ENCODE measurements around the gene PCAT7. TPM values are rescaled to one million over a fixed set of nuclear protein-coding genes. Genes with fewer than 3 reads are reported as not detected.

PCAT7 gene
- total and polyA plus RNA-seq, 3 donors from 2014 or later, result 4.3 to 9.2 (median 5.4) TPM

DNA sequence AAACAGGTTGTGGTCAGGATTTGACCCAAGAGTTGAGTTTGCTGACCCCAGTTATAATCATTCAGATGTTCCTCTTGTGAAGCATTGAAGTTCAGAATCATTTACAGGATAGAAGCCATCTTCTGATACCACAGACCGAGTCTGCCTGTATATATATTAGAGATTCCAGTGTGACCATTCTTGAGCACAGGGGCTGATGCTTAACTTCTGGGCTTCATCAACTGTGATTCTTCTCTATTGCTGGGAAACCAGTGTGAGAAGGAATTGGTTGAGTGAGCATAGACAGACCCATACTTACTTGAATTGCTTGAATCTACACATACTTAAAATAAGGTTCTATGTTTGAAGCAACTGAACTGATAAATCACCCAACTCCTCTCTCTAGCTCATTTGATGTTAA lies 27.9 kb upstream of the PCAT7 start:
- DNase-seq, result no peak

DNA sequence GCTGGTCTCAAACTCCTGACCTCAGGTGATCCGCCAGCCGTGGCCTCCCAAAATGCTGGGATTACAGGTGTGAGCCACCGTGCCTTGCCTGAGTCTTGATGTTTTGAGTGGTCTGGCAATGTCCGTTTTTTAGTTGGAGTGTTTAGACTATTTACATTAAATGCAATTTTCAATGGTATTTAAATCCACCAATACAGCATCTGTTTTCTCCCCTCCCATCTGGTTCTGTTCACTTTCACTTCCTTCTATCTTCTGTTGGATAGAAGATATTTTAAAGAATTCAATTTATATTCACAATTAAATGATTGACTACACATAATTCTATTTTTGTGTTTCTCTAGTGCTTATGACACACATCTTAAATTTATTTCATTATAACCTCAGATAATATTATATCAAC lies 26.0 kb upstream of the PCAT7 start:
- WGBS, 2 donors, result 91 to 94% methylated on average over 4 of the region's 4 CpGs
- Histone ChIP-seq H3K36me3 (ENCODE audit: low read depth, missing control alignments) (no peaks in the 10 kb centered on the region), H3K9me3 (no peaks in the 10 kb centered on the region), H3K4me3 (no peak overlapping the region), H3K4me1 (no peaks in the 10 kb centered on the region), H3K27ac (no peak overlapping the region), H3K27me3 (no peaks in the 10 kb centered on the region)
- TF ChIP-seq, protein P1, sequence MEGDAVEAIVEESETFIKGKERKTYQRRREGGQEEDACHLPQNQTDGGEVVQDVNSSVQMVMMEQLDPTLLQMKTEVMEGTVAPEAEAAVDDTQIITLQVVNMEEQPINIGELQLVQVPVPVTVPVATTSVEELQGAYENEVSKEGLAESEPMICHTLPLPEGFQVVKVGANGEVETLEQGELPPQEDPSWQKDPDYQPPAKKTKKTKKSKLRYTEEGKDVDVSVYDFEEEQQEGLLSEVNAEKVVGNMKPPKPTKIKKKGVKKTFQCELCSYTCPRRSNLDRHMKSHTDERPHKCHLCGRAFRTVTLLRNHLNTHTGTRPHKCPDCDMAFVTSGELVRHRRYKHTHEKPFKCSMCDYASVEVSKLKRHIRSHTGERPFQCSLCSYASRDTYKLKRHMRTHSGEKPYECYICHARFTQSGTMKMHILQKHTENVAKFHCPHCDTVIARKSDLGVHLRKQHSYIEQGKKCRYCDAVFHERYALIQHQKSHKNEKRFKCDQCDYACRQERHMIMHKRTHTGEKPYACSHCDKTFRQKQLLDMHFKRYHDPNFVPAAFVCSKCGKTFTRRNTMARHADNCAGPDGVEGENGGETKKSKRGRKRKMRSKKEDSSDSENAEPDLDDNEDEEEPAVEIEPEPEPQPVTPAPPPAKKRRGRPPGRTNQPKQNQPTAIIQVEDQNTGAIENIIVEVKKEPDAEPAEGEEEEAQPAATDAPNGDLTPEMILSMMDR (IDR thresholded peaks at IDR 0.05), result no peak
- no peak for TF ChIP-seq POLR2A (IDR thresholded peaks at IDR 0.05)
- intact Hi-C loops (cut with DNase I; ENCODE audit: low total_unique reads), result no loop called here
- DNase-seq, result no peak

More for the DNA sequence above, 27.9 kb upstream of the PCAT7 start:
- no peaks in the 10 kb centered on the region for H3K9me3 ChIP-seq
- H3K27ac ChIP-seq, result no peak overlapping the region
- intact Hi-C loops (cut with DNase I; ENCODE audit: low total_unique reads), result no loop called here
- no peak overlapping the region for H3K4me3 ChIP-seq
- H3K4me1 ChIP-seq, result no peaks in the 10 kb centered on the region
- H3K36me3 ChIP-seq (ENCODE audit: low read depth, missing control alignments), result no peaks in the 10 kb centered on the region
- TF ChIP-seq, protein P1 (IDR thresholded peaks at IDR 0.05), result no peak
- no peak for TF ChIP-seq POLR2A (IDR thresholded peaks at IDR 0.05)
- 66 to 86% methylated on average over 1 of the region's 1 CpG for WGBS, 2 donors
- no peaks in the 10 kb centered on the region for H3K27me3 ChIP-seq

DNA sequence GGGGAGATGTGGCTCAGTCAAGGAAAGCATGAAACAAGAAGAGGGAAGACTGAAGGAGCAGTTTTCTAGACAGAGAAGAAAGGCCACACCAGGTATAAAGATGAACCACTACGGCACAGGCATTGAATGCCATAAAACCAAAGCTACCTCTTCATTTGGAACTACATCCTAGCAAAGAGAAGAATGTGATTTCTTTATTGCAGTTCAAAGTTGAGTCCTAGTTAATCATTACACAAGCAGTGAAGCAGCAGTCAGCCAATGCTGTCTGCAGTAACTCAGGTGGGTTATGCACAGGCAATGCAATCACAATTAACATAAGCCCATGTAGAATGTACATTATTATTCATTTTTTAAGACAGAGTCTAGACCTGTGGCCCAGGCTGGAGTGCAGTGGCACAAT lies 21.7 kb upstream of the PCAT7 start:
- H3K27ac ChIP-seq, result no peak overlapping the region
- intact Hi-C loops (cut with DNase I; ENCODE audit: low total_unique reads), result no loop called here

DNA sequence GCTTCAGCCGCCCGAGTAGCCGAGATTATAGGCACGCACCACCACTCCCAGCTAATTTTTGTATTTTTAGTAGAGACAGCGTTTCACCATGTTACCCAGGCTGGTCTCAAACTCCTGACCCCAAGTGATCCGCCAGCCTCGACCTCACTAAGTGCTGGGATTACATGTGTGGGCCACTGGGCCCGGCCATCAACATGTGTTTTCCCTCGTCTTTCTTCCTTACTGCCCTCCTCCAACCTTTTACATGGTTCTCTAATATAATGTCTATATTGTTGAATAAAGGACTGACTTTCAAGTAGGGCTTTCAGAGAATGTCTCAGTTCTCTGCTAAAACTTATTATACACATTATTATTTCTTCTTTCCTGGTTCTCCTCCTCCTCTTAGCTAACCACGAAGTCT lies 21.3 kb upstream of the PCAT7 start:
- TF ChIP-seq POLR2A (IDR thresholded peaks at IDR 0.05), result no peak
- TF ChIP-seq, protein P1 (IDR thresholded peaks at IDR 0.05), result no peak
- no peak for DNase-seq
- no peaks in the 10 kb centered on the region for H3K9me3 ChIP-seq
- no peaks in the 10 kb centered on the region for H3K4me1 ChIP-seq
- intact Hi-C loops (cut with DNase I; ENCODE audit: low total_unique reads), result no loop called here
- H3K27ac ChIP-seq, result no peak overlapping the region
- 86 to 87% methylated on average over 10 of the region's 10 CpGs for WGBS, 2 donors
- H3K27me3 ChIP-seq, result no peaks in the 10 kb centered on the region
- H3K36me3 ChIP-seq (ENCODE audit: low read depth, missing control alignments), result no peaks in the 10 kb centered on the region
- no peak overlapping the region for H3K4me3 ChIP-seq

More for the DNA sequence above, 21.7 kb upstream of the PCAT7 start:
- Histone ChIP-seq H3K4me1 (no peaks in the 10 kb centered on the region), H3K9me3 (no peaks in the 10 kb centered on the region), H3K27me3 (no peaks in the 10 kb centered on the region), H3K36me3 (ENCODE audit: low read depth, missing control alignments) (no peaks in the 10 kb centered on the region), H3K4me3 (no peak overlapping the region)
- 93 to 94% methylated on average over 1 of the region's 1 CpG for WGBS, 2 donors
- DNase-seq, result no peak
- TF ChIP-seq POLR2A (IDR thresholded peaks at IDR 0.05), result no peak
- TF ChIP-seq, protein P1 (IDR thresholded peaks at IDR 0.05), result no peak

DNA sequence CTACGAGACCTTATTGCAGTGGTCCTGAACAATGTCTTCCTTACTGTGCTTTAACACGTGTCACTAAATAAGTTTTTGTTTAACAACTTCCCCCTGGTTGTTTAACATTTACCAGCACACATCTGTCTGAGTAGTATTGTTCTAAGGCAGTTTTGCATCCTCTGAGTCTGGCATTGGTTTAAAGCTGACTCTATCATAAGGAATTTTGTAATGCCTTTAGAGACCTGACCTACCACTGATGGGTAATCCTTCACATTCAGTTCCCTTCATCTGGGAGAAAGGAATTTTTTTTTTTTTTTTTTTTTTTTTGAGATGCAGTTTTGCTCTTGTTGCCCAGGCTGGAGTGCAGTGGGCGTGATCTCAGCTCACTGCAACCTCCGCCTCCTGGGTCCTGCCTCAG lies 20.0 kb upstream of the PCAT7 start:
- intact Hi-C loops (cut with DNase I; ENCODE audit: low total_unique reads), result no loop called here
- 91 to 92% methylated on average over 4 of the region's 4 CpGs for WGBS, 2 donors
- H3K36me3 ChIP-seq (ENCODE audit: low read depth, missing control alignments), result no peaks in the 10 kb centered on the region
- no peak for TF ChIP-seq POLR2A (IDR thresholded peaks at IDR 0.05)
- TF ChIP-seq, protein P1 (IDR thresholded peaks at IDR 0.05), result no peak
- no peaks in the 10 kb centered on the region for H3K27me3 ChIP-seq
- no peak overlapping the region for H3K27ac ChIP-seq
- no peaks in the 10 kb centered on the region for H3K9me3 ChIP-seq
- DNase-seq, result no peak
- no peaks in the 10 kb centered on the region for H3K4me1 ChIP-seq
- no peak overlapping the region for H3K4me3 ChIP-seq
